ENCODE measurements around the gene HMCES. TPM values are rescaled to one million over a fixed set of nuclear protein-coding genes. Genes with fewer than 3 reads are reported as not detected.

HMCES gene
- total and polyA plus RNA-seq, 12 donors = 24.1 to 56.1 (median 43.2) TPM

GRCh38 chr3:129310111-129311011 is 31.7 kb downstream of the HMCES start:
- no peaks in the 10 kb centered on the region for H3K9me3 ChIP-seq
- ATAC-seq (no peak), DNase-seq (no peak)
- intact Hi-C loops (cut with DNase I) = loop anchor here in 2 of 10 donors (5.0 to 10.0 kb wide), 2 partner anchors 33 to 336 kb away; partner anchors contain the start of gene HMCES (in 1 of the 2)
- H3K4me3 ChIP-seq = no peak overlapping the region
- no peaks in the 10 kb centered on the region for H3K27me3 ChIP-seq
- WGBS, 2 donors = 86 to 88% methylated on average over 7 of the region's 7 CpGs
- no peak for TF ChIP-seq CTCF (IDR thresholded peaks at IDR 0.05)
- peaks cover 8 to 34% (median 21%) of the 10 kb centered on the region in 9 donors for H3K4me1 ChIP-seq
- no peak overlapping the region for H3K27ac ChIP-seq
- peaks cover 0 to 5% (median 0%) of the 10 kb centered on the region in 9 donors for H3K36me3 ChIP-seq

DNA sequence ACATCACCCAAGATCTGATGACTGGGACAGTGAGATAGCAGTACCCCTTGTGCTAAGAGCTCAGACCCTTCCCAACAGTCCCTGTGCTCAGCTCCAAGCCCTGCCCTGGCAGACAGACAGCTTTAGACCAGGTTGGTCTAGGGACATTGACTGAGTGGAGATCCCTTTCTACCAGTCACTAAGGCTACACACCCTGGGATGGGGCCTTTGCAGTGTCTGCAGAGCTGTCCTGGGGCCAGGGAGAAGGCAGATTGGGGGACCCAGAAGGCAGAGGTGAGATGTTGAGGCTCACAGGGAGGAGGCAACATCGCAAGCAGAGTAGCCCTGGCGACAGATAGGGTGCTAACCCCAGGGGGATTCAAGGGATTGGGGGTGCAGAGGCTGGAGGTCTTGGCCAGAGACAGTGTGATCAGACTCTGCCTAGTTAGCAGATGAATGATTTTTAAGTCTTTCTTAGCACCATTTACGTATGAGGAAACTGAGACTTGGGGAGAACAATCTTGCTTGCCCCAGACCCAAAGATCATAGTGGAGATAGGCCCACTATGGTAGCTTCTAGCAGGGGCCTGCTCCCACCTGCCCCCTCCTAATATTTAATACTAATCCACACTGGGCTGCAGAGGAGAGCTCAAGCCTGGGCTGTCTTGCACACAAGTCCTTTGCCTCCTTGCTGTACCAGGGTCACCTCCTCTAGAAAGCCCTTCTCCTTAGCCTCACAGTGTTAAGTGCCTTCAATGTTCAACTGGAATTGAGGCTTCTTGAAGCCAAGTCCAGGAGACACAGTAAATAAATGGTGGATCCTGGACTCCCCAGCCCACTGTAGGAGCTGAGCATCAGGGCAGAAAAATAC is 32.6 kb downstream of the HMCES start:
- H3K9me3 ChIP-seq = no peaks in the 10 kb centered on the region
- TF ChIP-seq CTCF (IDR thresholded peaks at IDR 0.05) = no peak
- 91 to 92% methylated on average over 3 of the region's 3 CpGs for WGBS, 2 donors
- H3K4me1 ChIP-seq = peaks cover 7 to 24% (median 13%) of the 10 kb centered on the region in 9 donors
- peaks cover 0 to 5% (median 0%) of the 10 kb centered on the region in 9 donors for H3K36me3 ChIP-seq
- H3K27me3 ChIP-seq = no peaks in the 10 kb centered on the region
- DNase-seq = no peak
- intact Hi-C loops (cut with DNase I) = loop anchor here in 2 of 10 donors (5.0 to 10.0 kb wide), 2 partner anchors 34 to 336 kb away; partner anchors contain the start of gene HMCES (in 1 of the 2)
- H3K4me3 ChIP-seq = no peak overlapping the region
- no peak for ATAC-seq
- no peak overlapping the region for H3K27ac ChIP-seq

GRCh38 chr3:129312021-129312639 is 33.5 kb downstream of the HMCES start:
- H3K36me3 ChIP-seq = no peaks in the 10 kb centered on the region
- WGBS, 2 donors = 84 to 93% methylated on average over 2 of the region's 2 CpGs
- no peak for ATAC-seq
- peaks cover 6 to 28% (median 17%) of the 10 kb centered on the region in 9 donors for H3K4me1 ChIP-seq
- intact Hi-C loops (cut with DNase I) = loop anchor here in 3 of 10 donors (2.0 to 10.0 kb wide), 3 partner anchors 33 to 337 kb away; partner anchors contain the start of gene HMCES (in 2 of the 3)
- no peak overlapping the region for H3K4me3 ChIP-seq
- DNase-seq = no peak
- H3K27me3 ChIP-seq = no peaks in the 10 kb centered on the region
- H3K9me3 ChIP-seq = no peaks in the 10 kb centered on the region
- H3K27ac ChIP-seq = peak overlapping the region in 1 of 10 donors; percentile 98
- TF ChIP-seq CTCF (IDR thresholded peaks at IDR 0.05) = no peak
